ENCODE results near the gene GTF2H2C_2.
A peak's percentile ranks its signal among the peaks of the same experiment; 100 is the strongest.
"Not testable (repeated sequence)": the region's sequence is repeated elsewhere in the genome, so short reads cannot be mapped to it uniquely, and the experiment has no call there.

Gene GTF2H2C_2

GRCh38 chr5:70415117-70415516, at the start of gene GTF2H2C_2:
Gene GTF2H2C_2 (plus strand): TSS chr5:70415368.
- DNase-seq: not testable (repeated sequence)

- DNase-seq: peak; percentile 61 to 62
These were observed 14.0 kb upstream of the GTF2H2C_2 start for GRCh38 chr5:70400984-70401686.

GRCh38 chr5:70421322-70421721, 6.2 kb downstream of the GTF2H2C_2 start:
- not testable (repeated sequence) for DNase-seq

GRCh38 chr5:70423215-70423614, 8.0 kb downstream of the GTF2H2C_2 start:
- DNase-seq: not testable (repeated sequence)

GRCh38 chr5:70438518-70438917, 23.4 kb downstream of the GTF2H2C_2 start:
- not testable (repeated sequence) for DNase-seq

- not testable (repeated sequence) for DNase-seq
These were observed 34.4 kb downstream of the GTF2H2C_2 start for GRCh38 chr5:70449565-70449964.

- not testable (repeated sequence) for DNase-seq
These were observed 36.2 kb downstream of the GTF2H2C_2 start for GRCh38 chr5:70451249-70451984.

- not testable (repeated sequence) for DNase-seq
These were observed 41.9 kb downstream of the GTF2H2C_2 start for GRCh38 chr5:70457093-70457492.

- not testable (repeated sequence) for DNase-seq
These were observed 44.0 kb downstream of the GTF2H2C_2 start for GRCh38 chr5:70459188-70459587.

GRCh38 chr5:70461984-70462383, 46.8 kb downstream of the GTF2H2C_2 start:
- not testable (repeated sequence) for DNase-seq

- not testable (repeated sequence) for DNase-seq
These were observed 49.0 kb downstream of the GTF2H2C_2 start for GRCh38 chr5:70464019-70464637.

GRCh38 chr5:70469926-70470509, 54.9 kb downstream of the GTF2H2C_2 start:
- DNase-seq: not testable (repeated sequence)
